Heart left ventricle (tissue), 16 donors: ENCODE data around the gene HOXC13. TPM values are rescaled to one million over a fixed set of nuclear protein-coding genes. Genes with fewer than 3 reads are reported as not detected.

Experiments
- ATAC-seq, 4 donors: fragments of 200-7000 bp; cut with Tn5 transposase; one replicate each; pipeline ENCODE4 v1.9.1; 2020 to 2022; ENCODE audit warnings: moderate library complexity in 4 of 4, mild to moderate bottlenecking in 3 of 4, moderate number of reproducible peaks in 1 of 4
- DNase-seq, 5 donors: peaks; one replicate each; pipeline ENCODE4 v3.0.0-alpha.2; 2020
- H3K27ac ChIP-seq, 12 donors: fragments of 200-600 bp; sonication (generic) in 4 of 12; one replicate each; pipeline versions ENCODE4 v1.5.0 to v1.8.0; 2016 to 2022; ENCODE audit warnings: mild to moderate bottlenecking in 2 of 12
- H3K27me3 ChIP-seq, 9 donors: fragments of 200-600 bp; sonication (generic) in 2 of 9; one replicate each; pipeline versions ENCODE4 v1.5.1 to v1.8.0; 2016 to 2022; ENCODE audit warnings: mild to moderate bottlenecking in 3 of 9
- H3K36me3 ChIP-seq, 9 donors: fragments of 200-600 bp; sonication (generic) in 2 of 9; one replicate each; pipeline versions ENCODE4 v1.5.0 to v1.8.0; 2018 to 2022; ENCODE audit warnings: mild to moderate bottlenecking in 2 of 9
- H3K4me1 ChIP-seq, 12 donors: fragments of 200-600 bp; sonication (generic) in 4 of 12; one replicate each; pipeline versions ENCODE4 v1.5.0 to v1.8.0; 2016 to 2022; ENCODE audit warnings: mild to moderate bottlenecking in 3 of 12
- H3K4me3 ChIP-seq, 12 donors: fragments of 200-600 bp; sonication (generic) in 4 of 12; one replicate each; pipeline versions ENCODE4 v1.5.0 to v1.8.0; 2017 to 2022; ENCODE audit warnings: mild to moderate bottlenecking in 9 of 12, moderate library complexity in 4 of 12
- H3K9me3 ChIP-seq, 12 donors: fragments of 200-600 bp; sonication (generic) in 4 of 12; one replicate each; pipeline versions ENCODE4 v1.5.0 to v1.8.0; 2016 to 2022; ENCODE audit warnings: mild to moderate bottlenecking in 1 of 12
- CTCF ChIP-seq, 12 donors: fragments of 200-600 bp; sonication (generic) in 4 of 12; IDR thresholded peaks; one replicate each; pipeline versions ENCODE4 v1.5.0 to v1.8.0; 2018 to 2022; ENCODE audit warnings: antibody characterized with exemption in 12 of 12, mild to moderate bottlenecking in 5 of 12
- POLR2A ChIP-seq, 2 donors: fragments of 450-650 bp; IDR thresholded peaks; one replicate each; pipeline ENCODE4 v1.6.1; 2017; ENCODE audit warnings: antibody characterized with exemption in 2 of 2, mild to moderate bottlenecking in 2 of 2, moderate library complexity in 2 of 2
- WGBS, 4 donors: extraction: QIAGEN DNeasy Blood & Tissue Kit in 2 of 4; methylation state at CpG; one replicate each; pipeline versions ENCODE4 v1.1.5 to v1.1.7; 2013 to 2018; 5-methylcytosine and 5-hydroxymethylcytosine counted together
- intact Hi-C, 10 donors: fragments of 100-400 bp; cut with DNase I; formaldehyde crosslinking; loops; one replicate each; pipeline versions ENCODE4 v1.11.1 to v1.14.2; 2022
- polyA plus RNA-seq, 2 donors: library from polyadenylated mRNA; stranded (reverse); fragments of 200-250 nt; gene quantifications; one replicate each; pipeline ENCODE4 v1.2.3, GENCODE V29; 2013
- total RNA-seq, 9 donors: library from RNA; depleted of rRNA in 2 of 9; stranded (reverse); fragments of >200 nt in 2 of 9; fragmentation: NEBNext Ultra II Directional in 3 of 9; extraction: Animal tissue kit (Norgen Biotek cat#: 25700) in 3 of 9; gene quantifications; one replicate each; pipeline versions ENCODE4 v1.1.0 to v1.2.4, GENCODE V29; 2016 to 2023
- donor health status: ischemic (EF 13 %, LVEDD 7.1; RV severe dilation, severe dysfunction).
- donor health status: healthy with polysubstance abuse.
- donor health status: DM: no; HTN: yes; CAD: no.
- donor health status: DM: no; HTN: no; CAD: no.
- donor health status: ischemic (EF 25% LVEDD 6.9; RV normal size, moderate dysfunction).
- donor health status: ischemic (EF 25% LVEDD 5.7; RV mildly dilated, moderate dysfunction).
- donor health status: healthy.
- donor health status: DM: yes; HTN: yes; CAD: no.
- donor health status: ischemic (EF 35%, LVEDD 5.7; RV mildly dilated, moderate dysfunction).
- donor health status: nonischemic (EF 11% LVEDD 7.7; RV severe dilation, severe dysfunction).
- donor health status: DM: yes; HTN: yes; CAD: no.
- donor health status: PGD.
- donor health status: ischemic (EF 29% LVEDD 5.4; RV normal size, mild dysfunction).
- donor health status: nonischemic (EF 23%, LVEDD 6.1; RV moderate dilation, normal function).

Gene HOXC13
- total and polyA plus RNA-seq, 11 donors: not detected

- DNase-seq (no peak), ATAC-seq (no peak)
- Histone ChIP-seq H3K9me3 (no peaks in the 10 kb centered on the region), H3K27me3 (peaks cover 79 to 100% (median 98%) of the 10 kb centered on the region in 9 donors), H3K4me1 (peaks cover 0 to 13% (median 5%) of the 10 kb centered on the region in 12 donors), H3K27ac (no peak overlapping the region), H3K36me3 (no peaks in the 10 kb centered on the region), H3K4me3 (no peak overlapping the region)
- intact Hi-C loops: no loop called here
- TF ChIP-seq POLR2A (IDR thresholded peaks at IDR 0.05) (no peak), CTCF (IDR thresholded peaks at IDR 0.05) (no peak)
- WGBS, 4 donors: 3 to 5% (median 4%) methylated on average over 33 to 34 of the region's 34 CpGs
These were observed 11.2 kb downstream of the HOXC13 start for GRCh38 chr12:53949631-53950436.

GRCh38 chr12:53950437-53950773, 11.8 kb downstream of the HOXC13 start:
- TF ChIP-seq CTCF (IDR thresholded peaks at IDR 0.05) (no peak), POLR2A (IDR thresholded peaks at IDR 0.05) (no peak)
- H3K27me3 ChIP-seq: peaks cover 79 to 100% (median 98%) of the 10 kb centered on the region in 9 donors
- intact Hi-C loops: no loop called here

GRCh38 chr12:53950789-53951576, 12.4 kb downstream of the HOXC13 start:
- WGBS, 4 donors: 3 to 4% (median 3%) methylated on average over 27 to 34 of the region's 34 CpGs

More at GRCh38 chr12:53950437-53950773, 11.8 kb downstream of the HOXC13 start:
- DNase-seq (no peak), ATAC-seq (no peak)
- peaks cover 0 to 18% (median 5%) of the 10 kb centered on the region in 12 donors for H3K4me1 ChIP-seq
- no peak overlapping the region for H3K4me3 ChIP-seq
- WGBS, 4 donors: 5 to 14% (median 6%) methylated on average over 9 to 10 of the region's 10 CpGs
- no peak overlapping the region for H3K27ac ChIP-seq
- H3K9me3 ChIP-seq: no peaks in the 10 kb centered on the region
- no peaks in the 10 kb centered on the region for H3K36me3 ChIP-seq

More at GRCh38 chr12:53950789-53951576, 12.4 kb downstream of the HOXC13 start:
- Histone ChIP-seq H3K27ac (no peak overlapping the region), H3K36me3 (no peaks in the 10 kb centered on the region), H3K27me3 (peaks cover 76 to 100% (median 98%) of the 10 kb centered on the region in 9 donors), H3K9me3 (no peaks in the 10 kb centered on the region), H3K4me3 (no peak overlapping the region), H3K4me1 (peaks cover 0 to 18% (median 5%) of the 10 kb centered on the region in 12 donors)
- intact Hi-C loops: no loop called here
- TF ChIP-seq CTCF (IDR thresholded peaks at IDR 0.05) (no peak), POLR2A (IDR thresholded peaks at IDR 0.05) (no peak)
- no peak for DNase-seq
- ATAC-seq: no peak
